Germinal center (tissue), 1 donor: ENCODE measurements around the gene TPP2.

Experiments
- DNase-seq: peaks from one replicate; pipeline ENCODE4 v3.0.0; 2012; ENCODE audit warnings: mixed read lengths, low spot score

Gene TPP2

GRCh38 chr13:102694937-102695336 lies 98.2 kb downstream of the TPP2 start, which contains the start of gene METTL21C:
METTL21C (minus strand) TSS chr13:102695044; CDS start chr13:102694498, 546 bp downstream.
- no peak for DNase-seq

- no peak for DNase-seq
These were observed 99.7 kb downstream of the TPP2 start for GRCh38 chr13:102696465-102696864.

GRCh38 chr13:102697264-102697663 lies 100.5 kb downstream of the TPP2 start:
- DNase-seq, result no peak

- no peak for DNase-seq
These were observed 101.3 kb downstream of the TPP2 start for GRCh38 chr13:102697929-102698648.

- no peak for DNase-seq
These were observed 101.8 kb downstream of the TPP2 start for GRCh38 chr13:102698649-102698980.

- DNase-seq, result no peak
These were observed 102.7 kb downstream of the TPP2 start for GRCh38 chr13:102699504-102699903.

GRCh38 chr13:102700088-102701031 lies 103.6 kb downstream of the TPP2 start:
- no peak for DNase-seq

GRCh38 chr13:102701331-102701730 lies 104.5 kb downstream of the TPP2 start:
- DNase-seq, result no peak

GRCh38 chr13:102702965-102703725 lies 106.4 kb downstream of the TPP2 start:
- no peak for DNase-seq

GRCh38 chr13:102703726-102704035 lies 106.9 kb downstream of the TPP2 start:
- no peak for DNase-seq

- DNase-seq, result no peak
These were observed 107.7 kb downstream of the TPP2 start for GRCh38 chr13:102704238-102705058.

GRCh38 chr13:102707467-102707866 lies 110.7 kb downstream of the TPP2 start:
- no peak for DNase-seq

- no peak for DNase-seq
These were observed 111.4 kb downstream of the TPP2 start for GRCh38 chr13:102708211-102708610.

- DNase-seq, result no peak
These were observed 112.2 kb downstream of the TPP2 start for GRCh38 chr13:102708991-102709390.

GRCh38 chr13:102709536-102709935 lies 112.8 kb downstream of the TPP2 start:
- no peak for DNase-seq

- DNase-seq, result no peak
These were observed 113.5 kb downstream of the TPP2 start for GRCh38 chr13:102710261-102710679.

GRCh38 chr13:102715447-102715846 lies 118.7 kb downstream of the TPP2 start:
- no peak for DNase-seq

- no peak for DNase-seq
These were observed 122.0 kb downstream of the TPP2 start for GRCh38 chr13:102718746-102719145.

GRCh38 chr13:102721800-102722231 lies 125.0 kb downstream of the TPP2 start:
- no peak for DNase-seq

GRCh38 chr13:102724923-102725322 lies 128.1 kb downstream of the TPP2 start:
- DNase-seq, result no peak

GRCh38 chr13:102726430-102726829 lies 129.6 kb downstream of the TPP2 start:
- DNase-seq, result no peak
